ENCODE measurements around the gene DPP9. TPM values are rescaled to one million over a fixed set of nuclear protein-coding genes. Genes with fewer than 3 reads are reported as not detected.

Gene DPP9
- total RNA-seq, result 100 to 1,000 TPM in 2 of 5 donors, 10 to 100 TPM in 3; 24.6 to 178 (median 82.1) TPM
- polyA plus RNA-seq, result 10 to 100 TPM; 18.7 to 30.2 (median 24.6) TPM
- long read RNA-seq, donor 1, result 0 reads
- long read RNA-seq, donor 2, result 0 reads
- long read RNA-seq, donor 3, result 0 reads
- long read RNA-seq, donor 4, result 0 reads
- long read RNA-seq, donor 5, result 0 reads
- long read RNA-seq, donor 6, full-length matches to known transcripts, result 1 of 1 reads
- long read RNA-seq, donor 6, partial matches to known transcripts, result 0 of 1 reads
- long read RNA-seq, donor 6, other reads (novel, unspliced or antisense), result 0 of 1 reads
- long read RNA-seq, donor 7, partial matches to known transcripts, result 5 of 5 reads
- long read RNA-seq, donor 7, other reads (novel, unspliced or antisense), result 0 of 5 reads
- long read RNA-seq, donor 8, full-length matches to known transcripts, result 1 of 1 reads
- long read RNA-seq, donor 8, partial matches to known transcripts, result 0 of 1 reads
- long read RNA-seq, donor 8, other reads (novel, unspliced or antisense), result 0 of 1 reads
- long read RNA-seq, donor 9, result 0 reads
- long read RNA-seq, donor 10, result 0 reads

DNA sequence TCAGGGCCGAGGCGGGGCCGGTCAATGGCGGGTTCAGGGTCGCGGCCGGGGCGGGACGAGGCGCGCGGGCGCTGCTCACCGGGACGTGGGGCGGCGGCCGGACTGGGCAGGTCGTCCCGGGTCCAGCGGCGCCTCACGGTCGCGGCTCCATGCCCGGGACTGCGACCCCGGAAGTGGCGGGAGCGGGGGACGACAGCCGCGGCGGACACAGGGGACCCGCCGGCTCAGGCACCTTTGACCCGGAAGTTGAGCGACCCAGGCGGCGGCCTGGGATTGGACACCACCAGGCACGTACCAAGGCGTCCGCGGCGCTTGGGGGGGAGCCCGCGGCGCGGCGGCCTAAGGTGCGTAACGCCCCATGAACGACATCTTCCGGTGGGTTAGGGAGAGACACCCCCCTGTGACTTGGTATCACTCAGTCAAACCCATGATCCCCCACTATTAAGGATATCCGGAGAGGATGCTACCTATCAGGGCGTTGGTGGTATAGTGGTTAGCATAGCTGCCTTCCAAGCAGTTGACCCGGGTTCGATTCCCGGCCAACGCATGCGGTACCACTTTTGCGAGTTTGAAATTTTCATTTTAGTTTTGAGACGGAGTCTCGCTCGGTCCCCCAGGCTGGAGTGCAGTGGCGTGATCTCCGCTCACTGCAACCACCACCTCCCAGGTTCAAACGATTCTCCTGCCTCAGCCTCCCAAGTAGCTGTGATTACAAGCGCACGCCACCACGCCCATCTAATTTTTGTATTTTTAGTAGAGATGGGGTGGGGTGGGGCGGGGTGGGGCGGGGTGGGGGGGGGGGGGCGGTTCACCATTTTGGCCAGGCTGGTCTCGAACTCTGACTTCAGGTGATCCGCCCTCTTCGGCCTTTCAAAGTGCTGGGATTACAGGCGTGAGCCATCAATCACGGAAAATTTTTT, at the start of gene DPP9:
Gene DPP9 (minus strand): TSS at position 248 of the 920 bp plus-strand sequence. CDS start 3,936 bp downstream, outside the sequence.
- 0 to 1% (median 0%) methylated on average over 16 to 78 of the region's 79 CpGs for WGBS, 5 donors
- intact Hi-C loops (cut with DNase I; ENCODE audit: low total_unique reads), result no loop called here
- H3K4me1 ChIP-seq, result peaks cover 15 to 45% (median 35%) of the 10 kb centered on the region in 4 donors

DNA sequence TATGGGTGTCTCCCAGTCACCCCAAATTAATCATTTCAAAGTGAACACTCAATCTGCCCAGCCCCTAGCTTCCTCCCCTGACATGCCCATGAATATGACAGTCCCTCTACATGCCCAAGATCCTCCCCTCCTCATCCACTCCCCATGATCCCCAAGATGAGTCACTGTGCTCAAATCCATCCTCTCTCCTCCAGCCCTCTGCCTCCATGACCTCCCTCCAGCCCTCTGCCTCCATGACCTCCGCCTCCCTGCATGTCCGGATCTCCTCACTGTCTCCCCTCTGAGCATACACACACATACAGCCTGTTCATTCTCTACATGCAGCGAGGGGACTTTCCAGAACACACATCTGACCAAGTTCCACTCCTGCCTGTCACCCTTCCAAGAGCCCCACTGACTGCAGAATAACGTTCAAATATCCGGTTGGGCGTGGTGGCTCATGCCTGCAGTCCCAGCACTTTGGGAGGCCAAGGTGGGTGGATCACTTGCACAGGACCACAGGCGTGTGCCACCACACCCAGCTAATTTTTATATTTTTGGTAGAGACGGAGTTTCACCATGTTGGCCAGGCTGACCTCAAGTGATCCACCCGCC, 49.5 kb upstream of the DPP9 start:
- Histone ChIP-seq H3K4me3 (no peak overlapping the region), H3K9me3 (no peaks in the 10 kb centered on the region), H3K36me3 (no peaks in the 10 kb centered on the region), H3K27me3 (peaks cover 0 to 45% (median 0%) of the 10 kb centered on the region in 3 donors), H3K27ac (no peak overlapping the region), H3K4me1 (no peaks in the 10 kb centered on the region)
- intact Hi-C loops (cut with DNase I; ENCODE audit: low total_unique reads), result no loop called here
- DNase-seq, result no peak
- 55 to 70% (median 62%) methylated on average over 9 of the region's 9 CpGs for WGBS, 5 donors
- TF ChIP-seq POLR2A (IDR thresholded peaks at IDR 0.05), result no peak
- TF ChIP-seq, protein P1, sequence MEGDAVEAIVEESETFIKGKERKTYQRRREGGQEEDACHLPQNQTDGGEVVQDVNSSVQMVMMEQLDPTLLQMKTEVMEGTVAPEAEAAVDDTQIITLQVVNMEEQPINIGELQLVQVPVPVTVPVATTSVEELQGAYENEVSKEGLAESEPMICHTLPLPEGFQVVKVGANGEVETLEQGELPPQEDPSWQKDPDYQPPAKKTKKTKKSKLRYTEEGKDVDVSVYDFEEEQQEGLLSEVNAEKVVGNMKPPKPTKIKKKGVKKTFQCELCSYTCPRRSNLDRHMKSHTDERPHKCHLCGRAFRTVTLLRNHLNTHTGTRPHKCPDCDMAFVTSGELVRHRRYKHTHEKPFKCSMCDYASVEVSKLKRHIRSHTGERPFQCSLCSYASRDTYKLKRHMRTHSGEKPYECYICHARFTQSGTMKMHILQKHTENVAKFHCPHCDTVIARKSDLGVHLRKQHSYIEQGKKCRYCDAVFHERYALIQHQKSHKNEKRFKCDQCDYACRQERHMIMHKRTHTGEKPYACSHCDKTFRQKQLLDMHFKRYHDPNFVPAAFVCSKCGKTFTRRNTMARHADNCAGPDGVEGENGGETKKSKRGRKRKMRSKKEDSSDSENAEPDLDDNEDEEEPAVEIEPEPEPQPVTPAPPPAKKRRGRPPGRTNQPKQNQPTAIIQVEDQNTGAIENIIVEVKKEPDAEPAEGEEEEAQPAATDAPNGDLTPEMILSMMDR (IDR thresholded peaks at IDR 0.05), result no peak
- no peak for TF ChIP-seq EP300 (IDR thresholded peaks at IDR 0.05)
- TF ChIP-seq POLR2AphosphoS5 (IDR thresholded peaks at IDR 0.05), result no peak

More for the DNA sequence above, at the start of gene DPP9:
- Histone ChIP-seq H3K4me3 (peak within 1 kb of the TSS; percentile 84 to 99 (median 98)), H3K36me3 (peaks cover 25 to 30% (median 28%) of the 10 kb centered on the region in 4 donors), H3K27me3 (no peaks in the 10 kb centered on the region), H3K27ac (peak within 1 kb of the TSS; percentile 91 to 99 (median 94)), H3K9me3 (no peaks in the 10 kb centered on the region)
- TF ChIP-seq EP300 (IDR thresholded peaks at IDR 0.05) (no peak), POLR2AphosphoS5 (IDR thresholded peaks at IDR 0.05) (peak; percentile 62 to 87 (median 73))
- TF ChIP-seq, protein P1 (IDR thresholded peaks at IDR 0.05), result peak in 4 of 7 experiments; percentile 23 to 53 (median 44)
- DNase-seq, result peak; percentile 97 to 99

DNA sequence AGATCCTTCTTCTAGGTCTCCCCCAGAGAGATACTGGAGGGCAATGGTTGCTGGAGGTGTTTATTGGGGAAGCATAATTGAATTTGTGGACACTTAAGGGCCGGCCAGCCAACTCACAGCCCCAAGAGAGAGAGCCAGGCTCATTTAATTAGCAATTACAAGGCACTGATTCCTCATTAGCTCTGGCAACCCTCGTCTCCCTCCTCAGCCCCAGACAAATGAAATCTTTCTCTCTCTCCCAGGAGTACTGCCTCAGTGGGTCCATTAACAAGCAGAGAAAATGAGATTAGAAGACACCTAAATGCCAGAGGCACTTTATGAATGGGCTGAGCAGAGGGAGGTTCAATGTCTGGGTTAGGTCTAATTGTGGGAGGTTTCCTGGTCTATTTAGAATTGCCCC, 48.9 kb upstream of the DPP9 start:
- TF ChIP-seq, protein P1 (IDR thresholded peaks at IDR 0.05), result no peak
- no peak for TF ChIP-seq POLR2A (IDR thresholded peaks at IDR 0.05)
- TF ChIP-seq EP300 (IDR thresholded peaks at IDR 0.05), result no peak
- no peak for TF ChIP-seq POLR2AphosphoS5 (IDR thresholded peaks at IDR 0.05)
- no peak for DNase-seq
- intact Hi-C loops (cut with DNase I; ENCODE audit: low total_unique reads), result no loop called here
- no peaks in the 10 kb centered on the region for H3K36me3 ChIP-seq
- H3K27me3 ChIP-seq, result peaks cover 0 to 40% (median 0%) of the 10 kb centered on the region in 3 donors
- H3K4me3 ChIP-seq, result no peak overlapping the region
- H3K27ac ChIP-seq, result no peak overlapping the region
- H3K9me3 ChIP-seq, result no peaks in the 10 kb centered on the region
- 30 to 51% (median 41%) methylated on average over 2 of the region's 2 CpGs for WGBS, 5 donors
- H3K4me1 ChIP-seq, result no peaks in the 10 kb centered on the region
